ENCODE data around the gene PPARG. TPM values are rescaled to one million over a fixed set of nuclear protein-coding genes. Genes with fewer than 3 reads are reported as not detected.

Gene PPARG
- total and polyA plus RNA-seq, 5 donors from 2014 or later: 0.16 to 0.64 (median 0.24) TPM; not detected in 2

GRCh38 chr3:12399226-12399625 lies 110.4 kb downstream of the PPARG start:
- Mint-ChIP-seq H3K27me3 (peaks cover 21% of the 10 kb centered on the region), H3K36me3 (no peaks in the 10 kb centered on the region), H3K27ac (no peak overlapping the region), H3K9me3 (peaks cover 0 to 3% (median 0%) of the 10 kb centered on the region in 7 donors), H3K4me1 (peaks cover 0 to 17% (median 11%) of the 10 kb centered on the region in 4 donors), H3K4me3 (no peak overlapping the region)
- Histone ChIP-seq H3K9me3 (ENCODE audit: control insufficient read depth in 2 of 2, low read length in 2 of 2) (no peaks in the 10 kb centered on the region), H3K27ac (ENCODE audit: insufficient read depth, low read length, poor library complexity, severe bottlenecking) (no peak overlapping the region), H3K4me3 (ENCODE audit: low read depth, low read length) (no peak overlapping the region), H3K4me1 (ENCODE audit: control insufficient read depth, insufficient read depth, low read length, poor library complexity, severe bottlenecking) (peaks cover 6% of the 10 kb centered on the region), H3K27me3 (ENCODE audit: control insufficient read depth, insufficient read depth, low read length) (peaks cover 2% of the 10 kb centered on the region), H3K36me3 (ENCODE audit: control insufficient read depth, insufficient read depth, low read length) (no peaks in the 10 kb centered on the region)
- ATAC-seq (ENCODE audit: low read depth in 2 of 2) (no peak), DNase-seq (no peak)

GRCh38 chr3:12400616-12401194 lies 111.8 kb downstream of the PPARG start:
- DNase-seq (no peak), ATAC-seq (ENCODE audit: low read depth in 2 of 2) (no peak)
- no peaks in the 10 kb centered on the region for H3K9me3 ChIP-seq (ENCODE audit: control insufficient read depth in 2 of 2, low read length in 2 of 2)
- no peak overlapping the region for H3K27ac ChIP-seq (ENCODE audit: insufficient read depth, low read length, poor library complexity, severe bottlenecking)
- H3K27me3 ChIP-seq (ENCODE audit: control insufficient read depth, insufficient read depth, low read length): peaks cover 2% of the 10 kb centered on the region
- Mint-ChIP-seq H3K9me3 (peaks cover 0 to 3% (median 0%) of the 10 kb centered on the region in 7 donors), H3K27ac (no peak overlapping the region), H3K36me3 (no peaks in the 10 kb centered on the region), H3K27me3 (peaks cover 21% of the 10 kb centered on the region), H3K4me1 (peaks cover 0 to 4% (median 1%) of the 10 kb centered on the region in 4 donors), H3K4me3 (no peak overlapping the region)
- H3K4me1 ChIP-seq (ENCODE audit: control insufficient read depth, insufficient read depth, low read length, poor library complexity, severe bottlenecking): peaks cover 2% of the 10 kb centered on the region
- H3K4me3 ChIP-seq (ENCODE audit: low read depth, low read length): no peak overlapping the region
- H3K36me3 ChIP-seq (ENCODE audit: control insufficient read depth, insufficient read depth, low read length): no peaks in the 10 kb centered on the region

GRCh38 chr3:12401208-12401607 lies 112.3 kb downstream of the PPARG start:
- no peaks in the 10 kb centered on the region for H3K36me3 Mint-ChIP-seq
- Histone ChIP-seq H3K27ac (ENCODE audit: insufficient read depth, low read length, poor library complexity, severe bottlenecking) (no peak overlapping the region), H3K36me3 (ENCODE audit: control insufficient read depth, insufficient read depth, low read length) (no peaks in the 10 kb centered on the region), H3K4me3 (ENCODE audit: low read depth, low read length) (no peak overlapping the region), H3K4me1 (ENCODE audit: control insufficient read depth, insufficient read depth, low read length, poor library complexity, severe bottlenecking) (no peaks in the 10 kb centered on the region), H3K9me3 (ENCODE audit: control insufficient read depth in 2 of 2, low read length in 2 of 2) (no peaks in the 10 kb centered on the region), H3K27me3 (ENCODE audit: control insufficient read depth, insufficient read depth, low read length) (peaks cover 2% of the 10 kb centered on the region)
- DNase-seq (no peak), ATAC-seq (ENCODE audit: low read depth in 2 of 2) (no peak)
- H3K4me1 Mint-ChIP-seq: peaks cover 0 to 6% (median 0%) of the 10 kb centered on the region in 4 donors
- peaks cover 21% of the 10 kb centered on the region for H3K27me3 Mint-ChIP-seq
- no peak overlapping the region for H3K27ac Mint-ChIP-seq
- peaks cover 0 to 3% (median 0%) of the 10 kb centered on the region in 7 donors for H3K9me3 Mint-ChIP-seq
- no peak overlapping the region for H3K4me3 Mint-ChIP-seq

GRCh38 chr3:12405432-12406272 lies 116.8 kb downstream of the PPARG start:
- no peaks in the 10 kb centered on the region for H3K4me1 ChIP-seq (ENCODE audit: control insufficient read depth, insufficient read depth, low read length, poor library complexity, severe bottlenecking)
- peaks cover 0 to 6% (median 0%) of the 10 kb centered on the region in 4 donors for H3K4me1 Mint-ChIP-seq
- no peak overlapping the region for H3K4me3 Mint-ChIP-seq
- H3K27me3 ChIP-seq (ENCODE audit: control insufficient read depth, insufficient read depth, low read length): peaks cover 5% of the 10 kb centered on the region
- H3K27me3 Mint-ChIP-seq: peaks cover 10% of the 10 kb centered on the region
- ATAC-seq (ENCODE audit: low read depth in 2 of 2): no peak
- no peak for DNase-seq
- peak overlapping the region in 1 of 3 donors; percentile 7 for H3K27ac Mint-ChIP-seq
- H3K4me3 ChIP-seq (ENCODE audit: low read depth, low read length): no peak overlapping the region
- no peaks in the 10 kb centered on the region for H3K36me3 Mint-ChIP-seq
- no peaks in the 10 kb centered on the region for H3K9me3 Mint-ChIP-seq
- H3K27ac ChIP-seq (ENCODE audit: insufficient read depth, low read length, poor library complexity, severe bottlenecking): no peak overlapping the region
- no peaks in the 10 kb centered on the region for H3K9me3 ChIP-seq (ENCODE audit: control insufficient read depth in 2 of 2, low read length in 2 of 2)
- no peaks in the 10 kb centered on the region for H3K36me3 ChIP-seq (ENCODE audit: control insufficient read depth, insufficient read depth, low read length)

GRCh38 chr3:12408984-12409683 lies 120.3 kb downstream of the PPARG start:
- Histone ChIP-seq H3K4me3 (ENCODE audit: low read depth, low read length) (no peak overlapping the region), H3K36me3 (ENCODE audit: control insufficient read depth, insufficient read depth, low read length) (no peaks in the 10 kb centered on the region), H3K9me3 (ENCODE audit: control insufficient read depth in 2 of 2, low read length in 2 of 2) (no peaks in the 10 kb centered on the region), H3K27me3 (ENCODE audit: control insufficient read depth, insufficient read depth, low read length) (peaks cover 7% of the 10 kb centered on the region), H3K4me1 (ENCODE audit: control insufficient read depth, insufficient read depth, low read length, poor library complexity, severe bottlenecking) (no peaks in the 10 kb centered on the region), H3K27ac (ENCODE audit: insufficient read depth, low read length, poor library complexity, severe bottlenecking) (no peak overlapping the region)
- Mint-ChIP-seq H3K4me1 (peaks cover 0 to 6% (median 0%) of the 10 kb centered on the region in 4 donors), H3K27me3 (peaks cover 11% of the 10 kb centered on the region), H3K4me3 (no peak overlapping the region), H3K27ac (no peak overlapping the region), H3K9me3 (peaks cover 0 to 2% (median 0%) of the 10 kb centered on the region in 7 donors), H3K36me3 (no peaks in the 10 kb centered on the region)
- DNase-seq (no peak), ATAC-seq (ENCODE audit: low read depth in 2 of 2) (no peak)

- DNase-seq (no peak), ATAC-seq (ENCODE audit: low read depth in 2 of 2) (no peak)
- H3K9me3 Mint-ChIP-seq: peaks cover 0 to 2% (median 0%) of the 10 kb centered on the region in 7 donors
- peaks cover 0 to 6% (median 0%) of the 10 kb centered on the region in 4 donors for H3K4me1 Mint-ChIP-seq
- no peak overlapping the region for H3K4me3 ChIP-seq (ENCODE audit: low read depth, low read length)
- no peak overlapping the region for H3K27ac Mint-ChIP-seq
- no peaks in the 10 kb centered on the region for H3K36me3 Mint-ChIP-seq
- H3K4me1 ChIP-seq (ENCODE audit: control insufficient read depth, insufficient read depth, low read length, poor library complexity, severe bottlenecking): no peaks in the 10 kb centered on the region
- no peaks in the 10 kb centered on the region for H3K36me3 ChIP-seq (ENCODE audit: control insufficient read depth, insufficient read depth, low read length)
- H3K27ac ChIP-seq (ENCODE audit: insufficient read depth, low read length, poor library complexity, severe bottlenecking): no peak overlapping the region
- no peaks in the 10 kb centered on the region for H3K9me3 ChIP-seq (ENCODE audit: control insufficient read depth in 2 of 2, low read length in 2 of 2)
- peaks cover 7% of the 10 kb centered on the region for H3K27me3 ChIP-seq (ENCODE audit: control insufficient read depth, insufficient read depth, low read length)
- no peak overlapping the region for H3K4me3 Mint-ChIP-seq
- H3K27me3 Mint-ChIP-seq: peaks cover 11% of the 10 kb centered on the region
These were observed 121.1 kb downstream of the PPARG start for GRCh38 chr3:12409684-12410596.

GRCh38 chr3:12413721-12414255 lies 124.9 kb downstream of the PPARG start:
- peaks cover 11% of the 10 kb centered on the region for H3K27me3 Mint-ChIP-seq
- no peaks in the 10 kb centered on the region for H3K36me3 Mint-ChIP-seq
- ATAC-seq (ENCODE audit: low read depth in 2 of 2) (no peak), DNase-seq (no peak)
- H3K4me3 Mint-ChIP-seq: no peak overlapping the region
- H3K9me3 Mint-ChIP-seq: peaks cover 0 to 2% (median 0%) of the 10 kb centered on the region in 7 donors
- peaks cover 7% of the 10 kb centered on the region for H3K27me3 ChIP-seq (ENCODE audit: control insufficient read depth, insufficient read depth, low read length)
- H3K4me3 ChIP-seq (ENCODE audit: low read depth, low read length): no peak overlapping the region
- peak overlapping the region in 1 of 3 donors; percentile 4 for H3K27ac Mint-ChIP-seq
- H3K4me1 ChIP-seq (ENCODE audit: control insufficient read depth, insufficient read depth, low read length, poor library complexity, severe bottlenecking): no peaks in the 10 kb centered on the region
- no peaks in the 10 kb centered on the region for H3K36me3 ChIP-seq (ENCODE audit: control insufficient read depth, insufficient read depth, low read length)
- no peaks in the 10 kb centered on the region for H3K4me1 Mint-ChIP-seq
- H3K9me3 ChIP-seq (ENCODE audit: control insufficient read depth in 2 of 2, low read length in 2 of 2): no peaks in the 10 kb centered on the region
- no peak overlapping the region for H3K27ac ChIP-seq (ENCODE audit: insufficient read depth, low read length, poor library complexity, severe bottlenecking)
